ENCODE data around the gene C22orf15. TPM values are rescaled to one million over a fixed set of nuclear protein-coding genes. Genes with fewer than 3 reads are reported as not detected.

Gene C22orf15
- total RNA-seq, 1 experiment from 2014 or later: 2.7 TPM

- ChIA-PET POLR2A (interaction anchor here (1.6 kb wide), 1 partner anchor 82 kb away, joined by 3 read pairs; no protein-coding TSS in a partner anchor), CTCF (interaction anchor here (0.6 to 4.0 kb wide), 21 partner anchors 8 to 302 kb away, joined by 3 to 77 read pairs (median 5); partner anchors contain the start of genes MIF, SLC2A11 and ZNF70)
- Mint-ChIP-seq H3K27me3 (ENCODE audit: low read depth) (peaks cover 16% of the 10 kb centered on the region), H3K4me3 (peak within 1 kb of the TSS; percentile 89), H3K27ac (no peak within 1 kb of the TSS), H3K9me3 (no peaks in the 10 kb centered on the region), H3K4me1 (peaks cover 36% of the 10 kb centered on the region), H3K36me3 (peaks cover 2% of the 10 kb centered on the region)
- DNase-seq (ENCODE audit: low spot score): peak; percentile 90
- peak; percentile 41 for ATAC-seq
- TF ChIP-seq CTCF (IDR thresholded peaks at IDR 0.05) (peak; percentile 81), KAT7 (CRISPR knock-in tag; IDR thresholded peaks at IDR 0.05; ENCODE audit: borderline replicate concordance) (peak; percentile 64; the same call in 1 of the 2 replicates), SMAD3 (CRISPR knock-in tag; IDR thresholded peaks at IDR 0.05; ENCODE audit: borderline replicate concordance) (no peak), ATF6 (CRISPR knock-in tag; IDR thresholded peaks at IDR 0.05) (no peak), AFF4 (CRISPR knock-in tag; IDR thresholded peaks at IDR 0.05; ENCODE audit: borderline replicate concordance) (no peak), ZNF219 (CRISPR knock-in tag; IDR thresholded peaks at IDR 0.05; ENCODE audit: borderline replicate concordance) (0 out of 2 replicates have a peak, but pooled peaks have one; percentile 10), CBFB (CRISPR knock-in tag; IDR thresholded peaks at IDR 0.05; ENCODE audit: low read depth) (no peak), CREM (CRISPR knock-in tag; IDR thresholded peaks at IDR 0.05) (0 out of 2 replicates have a peak, but pooled peaks have one; percentile 16), MAX (CRISPR knock-in tag; IDR thresholded peaks at IDR 0.05) (peak; percentile 71), ZBTB21 (CRISPR knock-in tag; IDR thresholded peaks at IDR 0.05; ENCODE audit: borderline replicate concordance) (peak; percentile 58; the same call in 1 of the 2 replicates), RELA (CRISPR knock-in tag; IDR thresholded peaks at IDR 0.05; ENCODE audit: borderline replicate concordance) (peak; percentile 59; the same call in 1 of the 2 replicates), NR1H2 (CRISPR knock-in tag; IDR thresholded peaks at IDR 0.05) (no peak), MYBL2 (CRISPR knock-in tag; IDR thresholded peaks at IDR 0.05) (peak; percentile 45; the same call in 1 of the 2 replicates), FOXP4 (CRISPR knock-in tag; IDR thresholded peaks at IDR 0.05) (no peak), USF1 (CRISPR knock-in tag; IDR thresholded peaks at IDR 0.05) (0 out of 2 replicates have a peak, but pooled peaks have one; percentile 12), USF2 (CRISPR knock-in tag; IDR thresholded peaks at IDR 0.05) (peak; percentile 37; the same call in 1 of the 2 replicates), TEAD4 (CRISPR knock-in tag; IDR thresholded peaks at IDR 0.05) (no peak), JUN (CRISPR knock-in tag; IDR thresholded peaks at IDR 0.05) (0 out of 2 replicates have a peak, but pooled peaks have one; percentile 20), ESRRA (CRISPR knock-in tag; IDR thresholded peaks at IDR 0.05; ENCODE audit: borderline replicate concordance) (peak; percentile 96), ATF2 (CRISPR knock-in tag; IDR thresholded peaks at IDR 0.05; ENCODE audit: borderline replicate concordance, low read depth) (no peak), IRF1 (CRISPR knock-in tag; IDR thresholded peaks at IDR 0.05) (peak; percentile 64)
These were observed 5.1 kb downstream of the C22orf15 start, which contains the start of gene CHCHD10 for GRCh38 chr22:23767673-23768548. Gene CHCHD10, minus strand, starts transcription at chr22:23767972. Its CDS starts 98 bp downstream, at chr22:23767874.
